ENCODE data around the gene SEPTIN1. TPM values are rescaled to one million over a fixed set of nuclear protein-coding genes. Genes with fewer than 3 reads are reported as not detected.

The SEPTIN1 gene
- total and polyA plus RNA-seq, 7 experiments from 2014 or later, result 176 to 355 (median 201) TPM

DNA sequence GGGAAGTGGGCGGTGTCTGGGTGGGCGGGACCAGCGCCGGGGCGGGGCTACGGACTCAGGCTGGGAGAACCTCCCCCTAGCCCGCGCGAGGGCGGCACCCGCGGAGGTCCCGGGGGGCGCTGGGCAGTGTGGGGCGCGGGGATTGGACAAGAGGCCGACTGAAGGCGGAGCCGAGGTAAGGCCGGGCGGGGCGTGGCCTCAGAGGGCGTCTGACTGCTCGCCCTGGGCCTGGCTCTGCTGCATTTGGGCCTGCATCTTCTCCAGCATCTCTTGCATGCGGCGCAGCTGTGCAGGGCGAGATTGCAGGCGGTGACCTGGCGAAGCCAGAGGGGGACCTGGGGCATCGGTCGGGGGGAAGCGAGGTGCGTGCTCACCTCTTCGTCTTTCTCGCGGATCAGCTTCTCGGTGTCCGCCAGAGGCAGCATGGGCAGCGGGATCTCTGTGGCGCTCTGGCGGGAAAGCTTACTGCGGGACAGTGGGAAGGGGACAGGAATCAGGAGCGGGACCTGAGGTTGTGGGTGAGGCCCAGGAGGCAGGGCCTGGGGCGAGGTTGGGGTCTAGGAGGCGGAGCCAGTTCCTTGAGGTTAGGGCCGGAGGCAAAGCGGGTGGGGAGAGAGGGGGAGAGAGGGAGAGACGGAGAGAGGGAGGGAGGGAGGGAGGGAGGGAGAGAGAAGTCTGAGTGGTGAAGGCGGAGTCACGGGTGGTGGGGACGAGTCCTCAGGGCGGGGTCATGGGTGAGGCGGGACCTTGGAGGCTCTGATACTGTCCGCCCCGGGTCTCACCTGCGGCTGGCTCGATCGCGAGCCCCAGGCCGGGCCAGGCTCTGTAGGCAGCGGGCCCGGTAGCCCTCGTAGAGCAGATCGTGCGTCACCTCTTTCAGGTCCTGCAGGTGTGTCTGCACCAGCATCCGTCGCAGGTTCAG lies 3.9 kb downstream of the SEPTIN1 start:
- Mint-ChIP-seq H3K27me3 (no peaks in the 10 kb centered on the region), H3K27ac (peak overlapping the region; percentile 98 to 100 (median 100)), H3K9me3 (no peaks in the 10 kb centered on the region), H3K4me3 (peak overlapping the region; percentile 90 to 100 (median 97)), H3K36me3 (peaks cover 4 to 27% (median 5%) of the 10 kb centered on the region in 5 donors), H3K4me1 (peaks cover 32 to 60% (median 48%) of the 10 kb centered on the region in 7 donors)
- ChIA-PET POLR2A (interaction anchor here (0.8 to 10.9 kb wide), 14 partner anchors 10 to 406 kb away, joined by 3 to 254 read pairs (median 6); partner anchors contain the start of genes ALDOA, CD2BP2, CORO1A and DCTPP1), CTCF (interaction anchor here (0.6 to 1.0 kb wide), 2 partner anchors 18 to 43 kb away, joined by 5 to 6 read pairs; no protein-coding TSS in a partner anchor)
- H3K27me3 ChIP-seq (ENCODE audit: control insufficient read depth in 2 of 2, insufficient read depth in 2 of 2, low read length in 2 of 2), result no peaks in the 10 kb centered on the region
- peaks cover 54 to 56% of the 10 kb centered on the region in 2 donors for H3K4me1 ChIP-seq (ENCODE audit: control insufficient read depth in 2 of 2, insufficient read depth in 2 of 2, low read length in 2 of 2)
- intact Hi-C loops (cut with micrococcal nuclease), result loop anchor here (1.0 to 10.0 kb wide), 16 partner anchors 8 to 546 kb away; partner anchors contain the start of genes CD2BP2 (in 2 of the 2), FBRS (in 2 of the 2), YPEL3 (in 2 of the 2) and ZNF48 (in 2 of the 2)
- DNase-seq, result peak; percentile 97 to 99 (median 99)
- peak overlapping the region; percentile 88 for H3K4me3 ChIP-seq (ENCODE audit: low read length)
- H3K9me3 ChIP-seq (ENCODE audit: control insufficient read depth in 2 of 3, low read length in 3 of 3), result no peaks in the 10 kb centered on the region
- peaks cover 0 to 13% (median 3%) of the 10 kb centered on the region in 3 experiments for H3K36me3 ChIP-seq (ENCODE audit: control insufficient read depth in 2 of 3, insufficient read depth in 3 of 3, low read length in 3 of 3)
- H3K27ac ChIP-seq (ENCODE audit: low read depth, low read length), result peak overlapping the region; percentile 100
- peak; percentile 91 for ATAC-seq

DNA sequence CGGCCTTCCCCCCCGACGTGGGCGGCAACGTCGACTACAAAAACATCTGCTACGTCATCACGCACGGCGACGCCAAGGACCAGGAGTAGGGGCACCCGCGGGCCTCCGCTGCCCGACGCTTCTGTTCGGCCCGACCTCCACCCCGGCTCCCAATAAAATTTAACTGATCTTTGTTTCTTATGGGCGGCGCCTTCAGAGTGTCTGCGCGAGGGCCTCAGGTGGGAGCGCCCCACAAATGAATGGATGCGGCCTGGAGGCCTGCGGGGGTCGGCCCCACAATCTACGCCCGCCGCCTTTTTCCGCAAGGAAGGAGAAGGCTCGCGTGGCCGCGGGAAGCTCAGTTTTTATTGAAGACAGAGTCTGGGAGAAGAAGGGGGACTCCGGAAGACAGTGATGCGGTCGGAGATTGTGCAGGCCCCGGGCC lies 4.5 kb downstream of the SEPTIN1 start:
- Histone ChIP-seq H3K36me3 (ENCODE audit: control insufficient read depth in 2 of 3, insufficient read depth in 3 of 3, low read length in 3 of 3) (peaks cover 0 to 13% (median 3%) of the 10 kb centered on the region in 3 experiments), H3K4me1 (ENCODE audit: control insufficient read depth in 2 of 2, insufficient read depth in 2 of 2, low read length in 2 of 2) (peaks cover 47 to 52% of the 10 kb centered on the region in 2 donors), H3K27ac (ENCODE audit: low read depth, low read length) (peak overlapping the region; percentile 100), H3K4me3 (ENCODE audit: low read length) (peak overlapping the region; percentile 85), H3K27me3 (ENCODE audit: control insufficient read depth in 2 of 2, insufficient read depth in 2 of 2, low read length in 2 of 2) (no peaks in the 10 kb centered on the region), H3K9me3 (ENCODE audit: control insufficient read depth in 2 of 3, low read length in 3 of 3) (no peaks in the 10 kb centered on the region)
- ATAC-seq (peak; percentile 67), DNase-seq (peak; percentile 75 to 94 (median 90))
- Mint-ChIP-seq H3K9me3 (no peaks in the 10 kb centered on the region), H3K4me3 (peak overlapping the region; percentile 90 to 100 (median 97)), H3K4me1 (peaks cover 27 to 57% (median 42%) of the 10 kb centered on the region in 7 donors), H3K27me3 (no peaks in the 10 kb centered on the region), H3K27ac (peak overlapping the region; percentile 98 to 100 (median 100)), H3K36me3 (peaks cover 4 to 27% (median 5%) of the 10 kb centered on the region in 5 donors)
- CTCF ChIA-PET, result interaction anchor here (0.6 to 1.0 kb wide), 2 partner anchors 18 to 42 kb away, joined by 5 to 6 read pairs; no protein-coding TSS in a partner anchor
- POLR2A ChIA-PET, result interaction anchor here (0.6 to 10.9 kb wide), 15 partner anchors 10 to 370 kb away, joined by 3 to 254 read pairs (median 5); partner anchors contain the start of genes ALDOA, CD2BP2, CORO1A and DCTPP1
- intact Hi-C loops (cut with micrococcal nuclease), result loop anchor here (1.0 to 10.0 kb wide), 16 partner anchors 8 to 547 kb away; partner anchors contain the start of genes CD2BP2 (in 2 of the 2), FBRS (in 2 of the 2), YPEL3 (in 2 of the 2) and ZNF48 (in 2 of the 2)

DNA sequence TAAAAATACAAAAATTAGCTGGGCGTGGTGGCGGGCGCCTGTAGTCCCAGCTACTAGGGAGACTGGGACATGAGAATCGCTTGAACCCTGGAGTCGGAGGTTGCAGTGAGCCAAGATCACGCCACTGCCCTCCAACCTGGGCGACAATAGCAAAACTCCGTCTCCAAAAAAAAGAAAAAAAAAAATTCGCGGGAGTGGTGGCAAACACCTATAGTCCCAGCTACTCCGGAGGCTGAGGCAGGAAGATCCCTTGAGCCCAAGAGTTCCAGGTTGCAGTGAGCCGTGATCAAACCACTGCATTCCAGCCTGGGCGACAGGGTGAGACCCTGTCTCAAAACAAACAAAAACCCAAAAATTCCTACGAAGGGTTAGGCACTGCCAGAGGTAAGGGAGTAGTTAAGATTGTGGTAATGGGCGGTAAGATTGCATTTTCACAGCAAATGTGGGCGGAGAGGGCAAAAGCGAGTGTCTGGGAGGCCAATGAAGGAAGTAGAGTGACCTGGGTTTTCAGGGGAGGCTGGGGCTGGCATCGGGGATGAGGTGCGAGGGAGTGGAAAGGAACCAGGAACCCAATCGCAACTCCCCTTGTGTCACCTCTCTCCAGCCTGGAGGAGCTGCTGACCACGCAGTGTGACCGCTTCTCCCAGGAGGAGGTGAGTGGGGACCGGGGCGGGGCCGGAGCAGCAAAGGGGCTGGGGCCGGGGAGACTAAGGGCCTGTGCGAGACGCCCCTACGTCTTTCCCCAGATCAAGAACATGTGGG lies 5.1 kb downstream of the SEPTIN1 start:
- Mint-ChIP-seq H3K9me3 (no peaks in the 10 kb centered on the region), H3K4me1 (peaks cover 25 to 54% (median 39%) of the 10 kb centered on the region in 7 donors)
- DNase-seq, result no peak

DNA sequence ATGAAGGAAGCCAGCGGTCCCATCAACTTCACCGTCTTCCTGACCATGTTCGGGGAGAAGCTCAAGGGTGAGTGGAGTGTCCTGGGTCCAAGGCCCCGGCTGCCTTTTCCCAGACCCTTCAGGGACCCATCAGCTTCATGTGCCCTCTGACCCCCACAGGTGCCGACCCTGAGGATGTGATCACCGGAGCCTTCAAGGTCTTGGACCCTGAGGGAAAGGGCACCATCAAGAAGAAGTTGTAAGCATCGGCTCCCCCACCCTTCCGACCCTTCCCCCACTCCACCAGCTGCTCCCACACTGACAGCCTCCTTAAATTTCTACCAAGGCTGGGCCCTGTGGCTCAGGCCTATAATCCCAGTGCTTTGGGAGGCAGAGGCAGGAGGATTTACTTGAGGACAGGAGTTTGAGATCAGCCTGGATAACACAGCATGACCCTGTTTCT lies 5.9 kb downstream of the SEPTIN1 start:
- Mint-ChIP-seq H3K9me3 (no peaks in the 10 kb centered on the region), H3K27me3 (no peaks in the 10 kb centered on the region), H3K27ac (peak overlapping the region; percentile 76 to 100 (median 100)), H3K4me3 (peak overlapping the region in 3 of 10 donors; percentile 13 to 27 (median 16)), H3K36me3 (peaks cover 4 to 22% (median 5%) of the 10 kb centered on the region in 5 donors), H3K4me1 (peaks cover 32 to 54% (median 42%) of the 10 kb centered on the region in 7 donors)
- H3K4me3 ChIP-seq (ENCODE audit: low read length), result no peak overlapping the region
- ATAC-seq (no peak), DNase-seq (no peak)
- CTCF ChIA-PET, result interaction anchor here (2.0 kb wide), 1 partner anchor 33 kb away, joined by 5 read pairs; no protein-coding TSS in a partner anchor
- peaks cover 38 to 52% of the 10 kb centered on the region in 2 donors for H3K4me1 ChIP-seq (ENCODE audit: control insufficient read depth in 2 of 2, insufficient read depth in 2 of 2, low read length in 2 of 2)
- peak overlapping the region; percentile 100 for H3K27ac ChIP-seq (ENCODE audit: low read depth, low read length)
- no peaks in the 10 kb centered on the region for H3K27me3 ChIP-seq (ENCODE audit: control insufficient read depth in 2 of 2, insufficient read depth in 2 of 2, low read length in 2 of 2)
- intact Hi-C loops (cut with micrococcal nuclease), result loop anchor here in 1 of 2 donors (5.0 to 10.0 kb wide), 3 partner anchors 181 to 548 kb away; partner anchors contain the start of genes FBXL19, TBX6, YPEL3 and ZNF764
- peaks cover 0 to 13% (median 3%) of the 10 kb centered on the region in 3 experiments for H3K36me3 ChIP-seq (ENCODE audit: control insufficient read depth in 2 of 3, insufficient read depth in 3 of 3, low read length in 3 of 3)
- no peaks in the 10 kb centered on the region for H3K9me3 ChIP-seq (ENCODE audit: control insufficient read depth in 2 of 3, low read length in 3 of 3)
- POLR2A ChIA-PET, result interaction anchor here (1.0 to 10.9 kb wide), 8 partner anchors 8 to 311 kb away, joined by 3 to 254 read pairs (median 19); partner anchors contain the start of genes ALDOA, CORO1A, TBC1D10B and TBX6

More for the DNA sequence above, 5.1 kb downstream of the SEPTIN1 start:
- H3K27me3 ChIP-seq (ENCODE audit: control insufficient read depth in 2 of 2, insufficient read depth in 2 of 2, low read length in 2 of 2), result no peaks in the 10 kb centered on the region
- no peak for ATAC-seq
- H3K27ac ChIP-seq (ENCODE audit: low read depth, low read length), result peak overlapping the region; percentile 100
- CTCF ChIA-PET, result interaction anchor here (1.0 to 2.0 kb wide), 2 partner anchors 33 to 41 kb away, joined by 5 to 6 read pairs; no protein-coding TSS in a partner anchor
- POLR2A ChIA-PET, result interaction anchor here (0.6 to 10.9 kb wide), 17 partner anchors 9 to 371 kb away, joined by 3 to 254 read pairs (median 5); partner anchors contain the start of genes ALDOA, CD2BP2, CORO1A and DCTPP1
- H3K4me3 ChIP-seq (ENCODE audit: low read length), result peak overlapping the region; percentile 85
- Mint-ChIP-seq H3K4me3 (peak overlapping the region; percentile 90 to 100 (median 97)), H3K27me3 (no peaks in the 10 kb centered on the region), H3K36me3 (peaks cover 4 to 23% (median 5%) of the 10 kb centered on the region in 5 donors), H3K27ac (peak overlapping the region; percentile 98 to 100 (median 100))
- H3K36me3 ChIP-seq (ENCODE audit: control insufficient read depth in 2 of 3, insufficient read depth in 3 of 3, low read length in 3 of 3), result peaks cover 0 to 13% (median 3%) of the 10 kb centered on the region in 3 experiments
- no peaks in the 10 kb centered on the region for H3K9me3 ChIP-seq (ENCODE audit: control insufficient read depth in 2 of 3, low read length in 3 of 3)
- intact Hi-C loops (cut with micrococcal nuclease), result loop anchor here in 1 of 2 donors (5.0 to 10.0 kb wide), 3 partner anchors 180 to 548 kb away; partner anchors contain the start of genes FBXL19, TBX6, YPEL3 and ZNF764
- peaks cover 43 to 52% of the 10 kb centered on the region in 2 donors for H3K4me1 ChIP-seq (ENCODE audit: control insufficient read depth in 2 of 2, insufficient read depth in 2 of 2, low read length in 2 of 2)

DNA sequence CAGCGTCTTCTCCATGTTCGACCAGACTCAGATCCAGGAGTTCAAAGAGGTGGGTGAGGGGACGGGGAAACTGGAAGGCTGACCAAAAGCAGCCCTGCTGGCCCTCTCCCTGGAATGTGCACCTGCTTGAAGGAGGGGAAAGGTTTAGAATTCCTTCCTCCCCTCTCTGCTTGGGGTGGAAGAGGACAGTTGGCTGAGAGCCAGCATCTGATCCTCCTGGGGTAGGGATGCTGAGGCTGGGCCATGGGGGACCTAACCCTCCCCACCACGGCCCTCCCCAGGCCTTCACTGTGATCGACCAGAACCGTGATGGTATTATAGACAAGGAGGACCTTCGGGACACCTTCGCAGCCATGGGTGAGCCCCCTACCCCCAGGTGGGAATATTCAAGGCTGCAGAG lies 6.5 kb downstream of the SEPTIN1 start:
- CTCF ChIA-PET, result interaction anchor here (0.5 to 2.0 kb wide), 2 partner anchors 10 to 34 kb away, joined by 3 to 5 read pairs; no protein-coding TSS in a partner anchor

More for the DNA sequence above, 6.5 kb downstream of the SEPTIN1 start:
- Histone ChIP-seq H3K4me1 (ENCODE audit: control insufficient read depth in 2 of 2, insufficient read depth in 2 of 2, low read length in 2 of 2) (peaks cover 36 to 50% of the 10 kb centered on the region in 2 donors), H3K27ac (ENCODE audit: low read depth, low read length) (peak overlapping the region; percentile 100), H3K27me3 (ENCODE audit: control insufficient read depth in 2 of 2, insufficient read depth in 2 of 2, low read length in 2 of 2) (no peaks in the 10 kb centered on the region), H3K4me3 (ENCODE audit: low read length) (no peak overlapping the region), H3K36me3 (ENCODE audit: control insufficient read depth in 2 of 3, insufficient read depth in 3 of 3, low read length in 3 of 3) (peaks cover 0 to 13% (median 3%) of the 10 kb centered on the region in 3 experiments), H3K9me3 (ENCODE audit: control insufficient read depth in 2 of 3, low read length in 3 of 3) (no peaks in the 10 kb centered on the region)
- Mint-ChIP-seq H3K27me3 (no peaks in the 10 kb centered on the region), H3K4me3 (peak overlapping the region in 3 of 10 donors; percentile 14 to 61 (median 25)), H3K4me1 (peaks cover 35 to 54% (median 44%) of the 10 kb centered on the region in 7 donors), H3K9me3 (no peaks in the 10 kb centered on the region), H3K36me3 (peaks cover 4 to 18% (median 5%) of the 10 kb centered on the region in 5 donors), H3K27ac (peak overlapping the region; percentile 12 to 100 (median 87))
- intact Hi-C loops (cut with micrococcal nuclease), result loop anchor here in 1 of 2 donors (5.0 to 10.0 kb wide), 3 partner anchors 181 to 549 kb away; partner anchors contain the start of genes FBXL19, TBX6, YPEL3 and ZNF764
- DNase-seq (no peak), ATAC-seq (no peak)
- POLR2A ChIA-PET, result interaction anchor here (1.0 to 9.9 kb wide), 7 partner anchors 8 to 311 kb away, joined by 3 to 156 read pairs (median 7); partner anchors contain the start of genes ALDOA, CORO1A, TBC1D10B and TBX6

Measured in naive thymus-derived CD4-positive, alpha-beta T cell (primary cell).